OCI-M2 (cell line): Measurements from ENCODE around the gene C16orf86.

Experiments
- DNase-seq: peaks from one replicate; lab custom pipeline; 2025; ENCODE audit not compliant: unreplicated experiment; lab: John Stamatoyannopoulos, UW

C16orf86 gene

DNA sequence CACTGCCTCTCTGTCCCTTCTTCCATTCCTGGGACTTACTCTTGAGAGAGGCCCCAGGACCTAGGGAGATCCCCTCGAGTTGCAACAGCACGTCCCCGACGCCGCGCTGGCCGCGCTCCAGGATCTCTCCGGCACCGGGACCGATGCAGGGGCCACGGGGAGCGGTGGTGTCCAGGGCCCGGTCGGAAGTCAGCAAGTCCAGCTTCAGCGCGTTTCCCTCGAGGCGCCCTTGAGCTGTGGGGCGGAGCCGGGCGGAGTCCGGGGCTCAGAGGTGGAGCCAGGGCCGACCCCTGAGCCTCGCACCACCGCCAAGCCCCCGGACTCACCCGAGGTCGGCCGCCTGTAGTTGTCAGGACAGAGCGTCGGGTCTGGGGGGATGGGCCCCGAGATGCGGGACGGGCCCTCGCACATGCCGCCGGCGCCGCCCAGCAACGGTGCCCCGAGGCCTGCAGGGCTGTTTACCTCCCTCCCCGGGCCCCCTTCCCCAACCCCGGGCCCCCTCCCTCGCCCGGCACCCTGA is 522 bp upstream of the C16orf86 start:
- DNase-seq, result no peak

DNA sequence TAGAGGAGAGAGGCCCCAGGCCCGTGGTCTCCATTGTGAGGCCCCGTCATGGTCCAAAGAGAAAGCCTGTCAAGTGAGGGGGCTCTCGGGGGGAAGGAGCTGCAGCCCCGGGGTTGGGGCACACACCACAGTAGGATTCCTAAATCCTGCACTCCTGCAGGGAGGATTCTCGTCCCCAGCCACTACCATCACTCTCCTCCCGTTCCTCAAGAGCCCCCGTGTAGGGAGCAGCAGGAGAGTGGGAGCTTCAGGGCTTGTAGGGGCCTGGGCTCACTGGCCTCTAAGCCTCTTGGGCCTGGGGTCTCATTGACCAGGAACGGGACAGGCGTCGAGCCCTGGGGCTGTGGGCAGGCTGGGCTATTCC is 821 bp downstream of the C16orf86 start:
- no peak for DNase-seq

DNA sequence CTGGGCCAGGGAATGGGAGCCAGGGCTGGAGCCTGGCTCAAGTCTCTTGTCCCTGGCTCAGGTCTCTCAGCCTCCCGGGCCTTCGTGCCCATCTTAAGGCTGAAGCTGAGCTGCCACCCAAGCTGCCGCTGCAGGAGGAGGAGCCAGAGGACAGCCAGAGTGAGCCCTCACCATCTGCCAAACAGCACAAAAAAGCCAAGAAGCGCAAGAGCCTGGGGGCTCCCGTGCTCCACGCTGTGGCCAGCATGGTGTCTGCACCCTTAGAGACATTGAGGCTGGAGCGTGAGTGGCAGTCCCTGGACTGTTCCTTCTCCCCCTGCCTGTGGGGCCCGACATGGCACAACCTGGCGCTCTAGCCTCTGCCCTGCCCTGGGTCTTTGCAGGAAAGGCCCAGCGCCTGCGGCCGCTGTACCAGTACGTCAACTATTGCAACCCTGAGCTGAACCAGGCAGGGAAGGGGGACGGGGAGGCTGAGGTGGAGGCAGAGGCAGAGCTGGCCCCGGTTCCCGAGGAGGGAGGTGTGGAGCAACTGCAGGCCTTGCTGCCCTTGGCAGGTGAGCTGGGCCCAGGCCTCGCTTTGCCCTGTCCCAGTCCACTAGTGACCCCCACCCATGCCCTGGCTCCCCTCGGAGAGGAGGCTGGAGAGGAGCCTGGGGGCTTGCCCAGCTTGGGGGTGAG is 1.3 kb downstream of the C16orf86 start:
- no peak for DNase-seq

DNA sequence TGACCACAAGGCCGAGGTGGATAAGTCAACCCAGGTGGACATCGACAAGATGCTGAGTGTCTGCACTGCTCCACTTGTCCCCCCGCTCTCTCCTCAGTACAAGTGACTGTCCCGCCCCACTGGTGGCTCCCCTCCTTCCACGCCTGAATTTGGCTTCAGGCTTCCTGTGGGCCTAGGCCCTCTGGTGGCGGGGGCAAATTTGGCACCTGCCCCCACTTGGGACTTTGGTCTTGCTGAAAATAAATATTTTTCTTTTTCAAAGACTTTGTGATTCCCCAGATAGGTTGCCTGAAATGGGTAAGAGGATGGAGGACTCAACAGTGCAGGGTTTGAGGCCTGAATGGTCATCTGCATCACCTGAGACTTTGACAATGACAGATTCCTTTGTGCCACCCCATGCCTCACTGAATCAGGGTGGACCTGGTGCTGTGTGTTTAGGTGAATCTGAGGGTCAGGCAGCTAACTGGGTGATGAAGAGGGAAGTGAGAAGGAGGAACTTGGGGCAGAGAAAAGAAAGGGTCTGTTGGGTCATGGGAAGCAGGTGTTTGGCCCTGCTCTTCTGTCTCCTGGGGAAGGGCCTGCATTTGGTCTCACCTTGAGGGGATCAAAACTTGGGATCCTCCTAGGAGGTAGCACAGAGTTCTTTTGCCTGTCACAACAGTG is 2.0 kb downstream of the C16orf86 start:
- DNase-seq, result no peak

DNA sequence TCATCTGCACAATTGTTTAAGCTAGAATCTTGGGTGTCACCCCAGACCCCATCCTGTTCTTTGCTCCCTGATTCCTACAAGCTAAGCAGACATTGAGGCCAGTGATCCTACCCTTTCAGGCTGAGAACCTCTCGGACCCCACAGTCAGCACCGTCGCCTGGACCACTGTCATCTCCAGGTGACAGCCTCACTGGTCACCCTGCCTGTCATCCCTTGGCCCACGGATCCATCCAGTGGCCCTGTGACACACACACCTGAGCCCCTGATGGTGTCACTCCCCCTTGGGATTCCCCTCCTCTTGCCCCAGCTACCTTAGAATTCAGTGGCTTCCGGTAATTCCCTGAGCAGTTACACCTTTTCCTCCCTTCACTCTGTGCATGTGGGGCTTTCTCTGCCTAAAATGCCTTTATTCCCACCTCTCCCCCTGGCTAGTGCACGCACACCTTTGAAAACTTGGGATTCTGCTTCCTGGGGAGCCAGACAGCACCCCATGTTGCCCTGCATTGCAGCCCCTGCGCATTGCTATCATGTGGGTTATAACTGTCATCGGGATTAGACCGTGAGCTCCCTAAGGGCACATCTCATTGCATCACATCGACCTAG is 3.0 kb downstream of the C16orf86 start:
- no peak for DNase-seq

DNA sequence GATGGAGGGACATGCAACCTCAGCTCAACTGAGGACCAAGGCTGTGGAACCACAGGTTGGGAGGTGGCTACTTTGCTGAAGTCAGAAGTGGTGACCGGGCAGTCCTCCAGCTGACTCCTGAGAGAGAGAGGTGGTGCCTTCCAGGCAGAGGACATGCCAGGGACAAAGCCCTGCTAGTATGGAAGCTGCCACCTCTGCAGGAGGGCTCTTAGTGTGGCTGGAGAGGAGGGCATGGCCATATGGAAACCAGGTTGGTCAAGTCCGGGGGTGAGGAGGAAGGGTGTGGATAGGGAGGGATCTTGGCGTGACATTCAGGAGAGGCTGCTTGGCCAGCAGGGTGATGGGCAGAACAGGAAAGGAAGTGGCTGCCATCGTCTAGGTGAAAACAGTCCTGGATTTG is 5.7 kb downstream of the C16orf86 start:
- DNase-seq, result no peak

DNA sequence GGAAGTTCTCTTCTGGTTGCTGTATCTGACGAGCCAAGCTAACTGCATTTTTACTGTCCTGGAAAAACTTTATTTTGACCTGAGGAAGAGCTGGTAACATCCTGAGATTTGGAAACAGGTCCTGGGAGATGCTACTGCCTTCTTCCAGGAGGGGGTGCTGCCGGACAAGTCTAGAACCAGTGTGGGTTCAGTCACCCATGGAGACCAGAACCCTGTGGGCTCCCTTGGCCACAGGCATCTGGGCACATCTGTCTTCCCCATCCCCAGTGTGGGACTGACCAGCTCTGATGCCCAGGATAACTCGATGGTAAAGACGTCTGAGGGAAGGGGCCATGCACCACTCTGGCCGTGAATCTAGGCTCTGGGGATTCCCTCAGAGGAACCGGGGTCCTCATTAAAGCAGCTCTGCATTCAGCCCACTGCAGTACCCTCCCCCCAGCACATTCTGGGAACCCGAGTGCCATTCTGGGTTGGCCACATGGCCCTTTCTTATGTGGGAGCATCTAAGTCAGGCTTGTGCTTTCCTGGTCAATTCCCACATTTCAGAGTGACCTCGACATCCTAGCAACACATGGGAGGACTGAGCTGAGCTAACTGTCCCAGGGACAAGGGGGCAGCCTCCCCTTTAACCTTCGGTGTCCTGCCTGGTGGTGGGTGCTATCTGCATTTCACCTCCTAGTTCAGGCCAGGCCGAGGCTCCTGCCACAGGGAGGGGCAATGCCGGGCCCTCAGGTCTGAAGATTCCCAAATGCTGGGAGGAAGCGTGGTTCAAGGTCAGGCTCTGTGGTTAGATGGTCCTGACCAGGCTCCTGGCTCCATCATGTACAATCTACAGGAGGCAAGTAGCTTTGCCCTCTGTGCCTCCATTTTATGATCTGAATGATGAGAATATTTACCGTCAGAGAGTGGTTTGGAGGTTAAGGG is 6.4 kb downstream of the C16orf86 start:
- DNase-seq, result no peak

DNA sequence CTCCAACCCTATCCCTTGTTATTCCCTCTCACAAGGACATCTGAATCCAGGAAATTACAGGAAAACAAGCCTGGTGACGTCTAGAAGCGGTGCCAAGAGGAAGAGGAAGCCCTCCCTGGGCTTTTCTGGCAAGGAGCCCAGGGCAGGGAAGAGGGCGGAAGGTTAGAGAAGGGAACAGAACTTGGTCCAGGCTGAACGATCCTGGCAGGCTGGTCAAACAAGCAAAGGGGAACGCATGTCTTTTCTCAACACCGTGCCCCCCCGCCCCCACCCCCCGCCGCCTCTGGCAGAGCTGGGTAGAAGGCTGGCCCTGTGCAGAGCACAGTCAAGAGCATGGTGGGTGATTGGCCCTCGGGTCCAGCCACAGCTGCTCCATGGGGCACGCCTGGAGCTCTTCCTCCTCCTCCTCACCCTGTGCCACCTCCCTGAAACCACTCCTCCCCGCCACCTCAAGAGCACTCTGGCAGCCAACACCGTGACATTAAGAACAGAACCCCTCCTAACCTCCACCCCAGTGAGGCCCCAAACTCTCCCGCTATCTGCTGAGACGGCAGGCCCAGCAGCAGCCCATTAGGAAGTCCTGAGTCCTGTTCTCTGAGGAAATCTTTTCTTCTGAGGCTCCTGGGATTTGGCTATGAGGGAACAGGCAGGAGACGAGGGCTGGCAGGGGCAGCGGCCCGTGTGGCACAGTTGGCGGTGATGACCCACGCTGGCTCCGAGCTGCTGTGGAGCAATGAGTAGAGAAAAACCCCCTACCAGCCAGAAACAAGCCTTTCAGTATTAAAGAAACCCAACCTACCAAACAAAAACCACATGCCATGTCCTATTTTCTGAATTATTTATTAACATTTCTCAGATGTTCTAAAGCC is 7.3 kb downstream of the C16orf86 start:
- DNase-seq, result no peak

DNA sequence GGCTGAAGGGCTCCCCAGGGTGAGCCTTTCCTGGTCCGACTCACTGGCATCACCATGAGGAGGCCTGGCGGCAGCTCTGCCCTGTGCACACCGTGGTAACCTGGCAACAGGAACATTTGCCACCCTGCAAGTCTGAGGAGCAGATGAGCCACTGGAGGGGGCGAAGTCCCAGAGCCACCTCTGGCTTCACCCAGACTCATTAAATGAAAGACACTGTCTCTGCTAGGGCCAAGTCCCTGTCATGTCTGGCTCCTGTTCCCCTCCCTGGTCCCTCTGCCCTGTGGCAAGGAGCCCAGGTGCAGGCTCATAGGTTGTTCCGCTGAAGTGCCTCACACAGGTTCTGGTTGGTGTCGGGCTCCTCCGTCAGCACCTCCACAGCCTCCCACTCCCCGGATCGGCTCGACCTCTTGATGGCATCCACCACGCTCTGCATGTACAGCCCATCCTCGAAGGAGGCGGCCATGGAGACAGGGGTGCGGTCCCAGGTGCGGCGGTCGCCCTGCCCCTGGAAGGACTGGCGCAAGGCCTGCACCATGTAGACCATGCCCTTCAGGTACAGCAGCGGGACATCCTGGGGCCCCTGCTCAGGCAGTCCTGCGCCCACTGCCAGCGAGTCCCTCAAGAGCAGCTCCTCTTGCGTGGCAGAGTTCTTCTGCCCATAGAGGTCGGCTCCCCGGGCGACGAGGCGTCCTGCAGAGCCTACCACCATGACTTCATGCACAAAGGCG is 8.4 kb downstream of the C16orf86 start:
- DNase-seq, result no peak

DNA sequence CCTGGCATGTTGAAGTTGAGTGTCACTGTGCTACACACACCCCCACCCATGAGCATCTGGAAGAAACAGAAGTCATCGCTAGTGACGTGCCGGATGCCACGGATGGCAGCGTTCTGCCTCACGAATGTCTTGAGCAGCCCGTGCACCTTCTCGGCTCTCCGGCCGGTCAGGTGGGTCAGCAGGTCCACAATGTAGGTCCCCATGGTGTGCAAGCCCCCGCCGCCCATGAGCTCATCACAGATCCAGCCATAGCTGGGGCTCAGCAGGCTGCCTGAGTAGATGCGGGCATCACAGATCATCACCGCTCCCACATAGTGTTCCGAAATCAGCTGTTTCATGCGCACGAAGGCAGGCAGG is 8.9 kb downstream of the C16orf86 start:
- DNase-seq, result no peak

DNA sequence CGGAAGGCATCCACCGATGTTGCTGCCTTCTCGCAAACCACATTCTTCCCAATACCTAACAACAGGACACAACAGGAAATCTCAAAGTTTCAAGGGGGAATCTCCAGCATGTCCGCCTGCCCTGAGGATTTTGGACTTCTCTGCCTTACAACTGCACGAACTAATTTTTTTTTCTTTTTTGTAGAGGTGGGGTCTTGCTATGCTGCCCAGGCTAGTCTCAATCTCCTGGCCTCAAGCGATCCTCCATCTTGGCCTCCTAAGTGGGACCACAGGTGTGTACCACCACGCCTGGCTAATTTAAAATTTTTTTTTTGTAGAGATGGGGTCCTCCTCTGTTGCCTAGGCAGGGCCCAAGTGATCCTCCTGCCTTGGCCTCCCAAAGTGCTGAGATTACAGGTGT is 9.4 kb downstream of the C16orf86 start:
- no peak for DNase-seq

DNA sequence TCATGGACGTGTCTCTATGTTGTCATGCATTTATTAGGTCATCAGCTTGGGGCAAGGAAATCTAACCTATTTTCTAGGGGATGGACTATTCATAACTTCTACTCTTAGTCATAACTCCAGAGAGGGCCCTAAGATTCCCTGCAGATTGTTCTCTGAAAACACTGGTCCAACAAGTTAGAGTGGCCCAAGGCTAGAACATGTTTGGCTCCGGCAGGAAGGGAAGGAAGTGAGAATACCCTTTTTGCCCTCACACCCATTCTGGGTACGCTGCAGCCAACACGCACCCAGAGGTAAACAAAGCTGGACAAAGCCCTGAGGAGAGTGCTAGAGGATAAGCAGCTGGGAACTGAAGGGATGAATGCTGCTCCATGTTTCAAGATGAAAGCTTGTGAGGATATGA is 9.9 kb downstream of the C16orf86 start:
- DNase-seq, result no peak

DNA sequence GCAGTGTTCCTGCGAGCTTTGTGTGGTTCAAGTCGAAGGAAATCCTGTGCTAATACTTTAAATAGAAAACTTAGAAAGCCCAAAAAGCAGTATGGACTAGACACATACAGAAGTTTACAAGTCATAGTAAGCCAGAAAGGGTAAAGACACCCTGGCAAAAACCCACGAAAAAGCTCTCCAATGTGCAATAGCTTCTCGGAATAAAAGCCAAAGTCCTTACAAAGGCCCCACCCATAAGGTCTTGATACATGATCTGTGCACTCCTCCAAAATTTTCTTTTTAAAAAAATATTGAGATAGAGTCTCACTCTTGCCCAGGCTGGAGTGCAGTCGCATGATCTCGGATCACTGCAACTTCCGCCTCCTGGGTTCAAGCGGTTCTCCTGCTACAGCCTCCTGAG is 10.3 kb downstream of the C16orf86 start:
- DNase-seq, result no peak

DNA sequence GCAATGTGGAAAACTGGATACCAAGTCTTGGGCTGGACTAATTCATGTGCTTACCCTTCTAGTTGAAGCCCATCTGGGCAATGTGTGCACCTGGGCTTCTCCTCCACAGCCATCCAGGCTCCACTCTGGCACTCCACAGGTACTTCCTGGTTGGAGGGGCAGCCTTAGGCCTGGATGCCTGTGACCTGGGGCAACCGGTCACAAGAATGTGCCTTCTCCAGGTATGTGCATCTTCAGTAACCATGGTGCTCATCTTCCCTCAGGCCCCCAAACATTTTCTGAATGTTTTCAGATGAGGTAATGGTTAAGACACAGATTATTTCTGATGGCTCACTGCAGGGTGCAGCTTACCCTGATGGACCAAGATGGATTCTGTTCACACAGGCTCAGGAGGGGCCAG is 11.1 kb downstream of the C16orf86 start:
- no peak for DNase-seq

DNA sequence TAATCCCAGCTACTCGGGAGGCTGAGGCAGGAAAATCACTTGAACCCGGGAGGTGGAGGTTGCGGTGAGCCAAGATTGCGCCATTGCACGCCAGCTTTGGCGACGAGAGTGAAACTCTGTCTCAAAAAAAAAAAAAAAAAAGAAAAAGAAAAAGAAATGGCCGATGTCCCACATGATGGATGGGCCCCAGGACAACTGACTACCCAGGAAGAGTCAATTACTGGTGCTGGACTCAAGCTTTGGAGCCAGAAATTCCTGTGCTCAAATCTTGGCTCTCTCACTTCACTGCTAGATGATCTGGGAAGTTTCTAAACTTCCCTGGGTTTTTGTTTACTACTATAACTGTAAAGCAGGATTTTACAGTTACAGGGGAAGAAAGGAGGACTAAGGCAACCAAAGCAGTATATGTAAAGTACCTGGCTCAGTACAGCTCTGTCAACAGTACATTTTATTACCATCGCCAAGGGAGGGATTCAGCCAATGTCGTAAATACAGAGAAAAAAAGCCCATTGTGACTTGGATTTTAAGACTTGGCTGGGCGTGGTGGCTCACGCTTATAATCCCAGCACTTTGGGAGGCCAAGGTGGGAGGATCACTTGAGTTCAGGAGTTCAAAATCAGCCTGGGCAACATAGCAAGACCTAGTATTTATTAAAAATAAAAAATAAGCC is 11.9 kb downstream of the C16orf86 start:
- DNase-seq, result no peak

DNA sequence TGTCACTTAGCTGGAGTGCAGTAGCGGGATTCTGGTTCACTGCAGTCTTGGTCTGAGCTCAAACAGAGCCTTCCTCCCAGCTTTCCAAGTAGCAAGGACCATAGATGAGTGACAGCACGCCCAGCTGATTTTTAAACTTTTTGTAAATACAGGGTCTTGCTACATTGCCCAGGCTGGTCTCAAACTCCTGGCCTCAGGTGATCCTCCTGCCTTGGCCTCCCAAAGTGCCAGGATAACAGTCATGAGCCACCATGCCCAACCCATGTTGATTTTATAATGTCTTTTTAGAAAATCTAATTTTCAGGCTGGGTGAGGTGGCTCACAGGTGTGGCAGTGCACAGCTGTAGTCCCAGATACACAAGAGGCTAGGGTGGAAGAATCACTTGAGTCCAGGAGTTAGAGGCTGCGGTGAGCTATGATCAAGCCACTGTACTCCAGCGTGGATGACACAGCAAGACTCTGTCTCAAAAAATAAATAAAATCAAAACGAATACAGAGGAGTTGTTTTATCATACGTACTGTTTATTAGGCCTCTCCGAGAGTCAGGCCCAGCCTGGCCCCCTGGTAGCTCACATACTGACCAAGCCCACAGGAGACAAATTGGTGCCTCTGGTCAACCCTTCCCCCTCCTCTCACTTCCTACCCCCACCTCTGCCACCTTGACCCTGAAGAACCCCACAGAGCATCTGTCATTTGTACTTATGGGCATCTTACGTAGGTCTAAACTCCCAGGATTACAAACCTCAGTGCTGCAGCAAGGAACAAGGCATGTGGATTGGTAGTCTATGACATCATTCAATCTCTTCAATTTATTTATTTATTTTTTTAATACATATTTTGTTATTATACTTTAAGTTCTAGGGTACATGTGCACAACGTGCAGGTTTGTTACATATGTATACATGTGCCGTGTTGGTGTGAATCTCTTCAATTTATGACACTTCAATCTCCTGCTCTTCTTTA is 13.6 kb downstream of the C16orf86 start:
- no peak for DNase-seq

DNA sequence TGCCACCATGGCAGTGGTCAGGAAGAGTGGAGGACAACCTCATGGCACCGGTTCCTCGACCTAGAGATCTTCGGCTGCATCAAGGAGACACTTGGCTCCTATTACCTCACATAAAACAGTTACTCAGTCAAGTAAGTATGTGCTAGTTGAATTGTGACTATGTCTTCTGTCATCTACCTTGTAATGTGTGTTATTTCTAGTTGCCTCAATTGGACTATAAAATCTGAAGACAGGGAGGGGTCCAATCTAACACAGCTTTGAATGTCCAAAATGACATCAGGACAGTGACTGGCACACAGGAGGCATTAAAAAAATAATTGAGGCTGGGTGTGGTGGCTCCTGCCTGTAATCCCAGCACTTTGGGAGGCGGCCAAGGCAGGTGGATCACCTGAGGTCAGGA is 17.2 kb downstream of the C16orf86 start:
- no peak for DNase-seq
